Activated gamma-delta T cell (primary cell): ENCODE data around the gene AOX1.
"Not testable (repeated sequence)": the region's sequence is repeated elsewhere in the genome, so short reads cannot be mapped to it uniquely, and the experiment has no call there.

Source experiments
- DNase-seq: peaks from one replicate; lab custom pipeline; 2025; lab: John Stamatoyannopoulos, UW

The AOX1 gene

DNA sequence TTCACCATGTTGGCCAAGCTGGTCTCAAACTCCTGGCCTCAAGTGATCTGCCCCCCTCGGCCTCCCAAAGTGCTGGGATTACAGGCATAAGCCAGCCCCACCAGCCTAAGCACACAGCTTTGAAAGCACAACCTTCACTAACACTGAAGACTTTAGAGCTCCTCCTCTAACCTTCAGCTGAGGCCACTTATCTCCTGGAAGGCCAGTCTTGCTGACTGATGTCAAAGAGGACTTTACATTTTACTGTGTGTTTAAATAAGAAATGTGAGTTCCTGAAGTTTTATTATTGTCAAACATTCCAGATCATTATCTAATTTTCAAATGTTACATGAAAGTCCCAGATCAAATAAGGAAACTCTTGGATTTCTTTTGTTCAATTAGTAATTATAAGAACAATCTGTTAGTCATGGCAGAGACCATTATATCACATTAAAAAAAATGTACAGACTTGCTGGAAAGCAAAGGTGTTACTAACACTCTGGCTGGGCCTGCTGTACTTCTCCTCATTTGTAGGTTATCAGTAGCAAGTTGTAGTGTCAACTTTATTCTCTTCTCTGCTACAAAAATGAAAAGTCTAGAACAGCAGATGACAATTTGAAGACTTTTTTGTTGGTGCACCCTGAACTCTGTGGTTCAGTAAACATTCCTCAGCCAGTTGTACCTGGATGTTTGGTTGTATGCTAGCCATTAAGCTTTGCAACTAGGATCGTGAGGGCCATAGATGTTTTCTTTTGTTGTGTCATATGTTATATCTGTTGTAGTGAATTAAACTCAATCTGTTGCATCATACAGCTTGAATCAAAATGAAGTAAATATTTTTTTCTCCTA is 80.0 kb downstream of the AOX1 start:
- DNase-seq, result no peak

DNA sequence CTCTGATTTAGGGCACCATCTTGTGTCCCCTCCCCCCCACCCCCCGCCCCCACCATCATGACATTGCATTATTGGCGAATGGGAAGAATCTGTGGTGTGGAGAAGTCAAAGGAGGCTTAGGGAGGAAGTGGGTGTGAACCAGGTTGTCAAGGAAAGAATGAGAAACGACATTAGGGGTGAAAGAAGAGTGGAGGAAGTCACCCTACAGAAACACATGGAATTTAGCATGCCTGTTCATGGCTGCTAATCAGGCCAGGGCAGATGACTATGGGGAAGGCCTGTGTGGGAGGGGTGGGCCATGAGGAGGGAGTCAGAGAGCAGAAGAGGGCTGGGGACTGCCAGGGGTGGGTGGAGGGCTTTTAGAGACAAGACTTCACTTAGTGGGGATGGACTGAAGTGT is 81.6 kb downstream of the AOX1 start:
- no peak for DNase-seq

DNA sequence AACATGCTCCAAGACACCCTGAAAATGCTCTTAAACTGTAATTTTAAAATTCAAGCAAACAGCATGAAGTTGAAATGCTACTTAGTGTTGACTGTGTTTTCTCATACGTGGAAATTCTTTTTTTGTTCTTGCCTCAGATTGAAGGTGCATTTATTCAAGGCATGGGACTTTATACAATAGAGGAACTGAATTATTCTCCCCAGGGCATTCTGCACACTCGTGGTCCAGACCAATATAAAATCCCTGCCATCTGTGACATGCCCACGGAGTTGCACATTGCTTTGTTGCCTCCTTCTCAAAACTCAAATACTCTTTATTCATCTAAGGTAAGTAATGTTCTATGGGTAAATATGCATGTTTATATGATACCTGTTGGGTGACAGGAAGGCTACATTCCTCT is 82.7 kb downstream of the AOX1 start:
- DNase-seq, result no peak

DNA sequence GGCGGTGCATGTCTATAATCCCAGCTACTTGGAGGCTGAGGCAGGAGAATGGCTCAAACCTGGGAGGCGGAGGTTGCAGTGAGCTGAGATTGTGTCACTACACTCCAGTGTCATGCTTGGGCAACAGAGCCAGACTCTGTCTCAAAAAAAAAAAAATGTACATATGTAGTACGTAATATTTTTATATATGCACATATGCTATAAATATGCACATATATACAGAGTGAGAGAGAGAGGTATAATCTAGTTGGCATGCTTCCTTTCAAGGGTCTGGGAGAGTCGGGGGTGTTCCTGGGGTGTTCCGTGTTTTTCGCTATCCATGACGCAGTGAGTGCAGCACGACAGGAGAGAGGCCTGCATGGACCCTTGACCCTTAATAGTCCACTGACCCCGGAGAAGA is 83.5 kb downstream of the AOX1 start:
- DNase-seq, result no peak

DNA sequence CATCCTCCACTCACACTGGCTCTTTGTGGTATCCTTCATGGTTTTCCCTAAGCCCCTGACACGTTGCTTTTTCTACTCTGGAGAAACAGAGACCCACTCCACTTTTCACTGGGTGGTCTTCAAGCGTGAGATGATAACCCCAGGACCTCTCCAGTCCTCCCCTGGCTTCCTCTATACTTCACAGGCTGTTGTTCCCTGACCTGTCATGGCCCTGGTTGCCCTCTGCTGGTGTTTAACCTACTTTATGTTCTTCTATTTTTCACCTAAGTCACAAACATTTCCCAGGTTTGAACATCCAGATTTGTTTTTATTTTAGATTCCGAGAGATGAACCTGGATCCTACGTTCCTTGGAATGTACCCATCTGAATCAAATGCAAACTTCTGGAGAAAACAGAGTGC is 84.5 kb downstream of the AOX1 start:
- no peak for DNase-seq

DNA sequence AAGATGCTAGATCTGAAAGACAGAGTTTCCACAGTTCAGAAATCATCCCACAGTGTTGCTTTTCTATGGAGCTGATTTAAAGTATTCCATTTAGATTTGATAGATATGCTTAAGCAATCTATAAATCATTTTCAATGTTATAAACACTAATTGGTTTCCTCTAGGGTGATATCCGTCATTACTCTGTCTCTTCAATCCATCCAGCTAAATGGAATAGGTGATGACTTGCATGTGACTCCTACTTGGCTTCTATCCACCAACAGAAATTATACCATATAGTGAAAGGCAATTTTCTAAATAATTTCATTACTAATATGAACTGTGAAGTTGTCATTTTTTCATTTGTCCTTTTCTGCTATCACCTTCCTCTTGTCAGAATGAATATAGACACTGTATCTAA is 84.9 kb downstream of the AOX1 start:
- DNase-seq, result no peak

DNA sequence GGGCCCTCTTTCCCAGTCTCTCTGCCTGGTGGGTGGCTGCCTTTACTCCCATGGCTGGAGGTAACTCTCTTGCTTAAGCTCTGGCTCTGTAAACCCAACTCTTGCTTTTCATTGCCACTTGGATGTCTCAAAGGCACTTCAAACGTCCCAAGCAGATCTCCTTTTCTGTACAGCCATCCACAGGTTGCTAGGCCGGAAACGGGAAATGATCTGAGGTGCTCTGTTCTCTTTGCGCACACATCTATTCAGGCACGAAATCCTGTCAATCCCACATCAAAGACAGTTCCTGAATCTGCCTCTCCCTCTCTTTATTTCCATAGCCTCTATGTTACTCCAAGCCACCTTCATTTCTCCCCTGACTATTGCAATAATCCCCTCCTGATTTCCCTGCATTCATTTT is 87.4 kb downstream of the AOX1 start:
- DNase-seq, result no peak

DNA sequence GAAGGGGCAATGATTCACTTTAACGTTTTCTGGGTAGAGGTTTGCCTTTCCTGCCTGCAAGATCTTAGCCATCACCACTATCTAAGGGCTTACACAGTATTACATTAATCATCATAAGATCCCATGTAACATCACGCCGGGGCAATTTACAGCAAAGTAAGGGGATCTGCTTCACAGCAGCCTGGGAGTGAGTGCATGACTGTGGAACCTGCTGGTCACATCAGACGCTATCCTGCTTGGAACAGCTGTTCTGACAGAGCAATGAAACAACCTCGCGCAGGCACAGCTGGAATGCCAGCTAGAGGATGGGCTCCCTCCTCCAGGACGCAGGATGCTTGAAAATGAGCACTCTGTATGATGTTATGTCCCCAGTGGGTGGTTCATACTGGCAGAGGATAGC is 89.0 kb downstream of the AOX1 start:
- DNase-seq, result no peak

DNA sequence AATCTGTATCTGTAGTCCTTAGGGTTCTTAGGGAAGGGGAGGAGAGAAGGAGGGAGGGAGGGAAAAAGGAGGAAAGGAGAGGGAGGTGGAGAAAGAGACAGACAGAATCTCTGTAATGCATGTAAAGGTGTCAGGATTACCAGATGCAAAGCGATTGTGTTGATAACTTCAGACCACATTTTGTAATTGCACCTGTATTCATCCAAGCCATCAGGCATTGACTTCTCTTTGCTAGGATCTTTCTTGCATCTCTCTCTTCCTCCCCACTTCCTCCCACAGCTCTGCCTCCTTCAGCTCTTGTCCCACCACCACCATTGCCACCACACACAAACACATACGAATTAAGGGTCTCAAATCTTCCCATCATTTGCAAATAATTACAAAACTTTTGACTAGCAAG is 91.4 kb downstream of the AOX1 start:
- no peak for DNase-seq

DNA sequence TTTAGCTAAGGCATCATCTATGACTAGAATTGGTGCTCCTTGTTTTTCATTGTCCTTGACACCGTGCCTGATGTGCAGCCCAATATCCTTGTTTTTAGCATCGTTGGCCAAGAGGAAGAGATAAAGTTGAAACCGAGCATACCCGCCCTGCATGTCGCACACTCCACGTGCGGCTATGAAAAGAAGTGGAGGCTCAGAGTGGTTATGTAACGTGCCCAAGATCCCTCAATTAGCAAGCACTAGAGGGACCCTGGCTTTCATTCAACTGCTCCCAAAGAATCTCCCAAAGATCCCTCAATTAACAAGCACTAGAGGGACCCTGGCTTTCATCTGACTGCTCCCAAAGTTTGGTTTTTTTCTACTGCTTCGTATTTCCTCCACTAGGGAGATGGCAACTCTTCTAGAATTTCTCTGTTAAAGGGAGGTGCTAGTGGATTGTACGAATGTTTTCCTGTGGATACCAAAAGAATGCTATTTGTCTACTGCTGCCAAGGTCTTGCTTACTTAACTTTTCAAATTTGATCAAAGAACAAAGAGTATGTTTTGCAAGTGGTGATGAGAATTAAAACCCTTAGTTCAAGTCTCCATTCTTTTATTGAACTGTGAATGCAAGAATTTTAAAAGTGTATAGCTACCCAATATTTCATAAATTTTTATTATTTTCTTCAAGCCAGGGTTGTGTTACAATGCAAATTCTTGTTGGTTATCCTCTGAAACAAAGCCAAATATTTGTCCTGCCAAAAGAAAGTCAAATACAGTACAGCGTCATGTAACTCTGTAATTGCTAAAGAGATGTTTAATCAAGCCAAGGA is 92.1 kb downstream of the AOX1 start:
- DNase-seq, result no peak

DNA sequence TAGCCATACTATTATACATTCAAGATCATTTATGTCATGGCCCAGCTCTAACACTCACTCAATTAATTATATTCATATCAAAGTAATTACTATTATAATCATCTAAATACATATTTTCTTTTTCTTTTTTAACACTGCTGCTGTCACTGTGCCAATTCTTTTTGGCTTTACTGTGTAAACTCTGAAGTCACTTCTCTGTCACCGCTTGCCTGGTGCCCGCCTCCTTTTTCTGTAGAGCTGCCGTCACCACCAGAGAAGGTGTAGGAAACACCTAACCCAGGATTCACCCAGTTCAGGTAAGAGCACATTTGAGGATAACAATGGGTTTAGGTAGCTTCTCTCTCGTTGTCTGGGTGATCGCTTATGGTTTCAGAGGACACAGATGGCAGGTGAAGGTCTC is 93.3 kb downstream of the AOX1 start:
- DNase-seq, result no peak

DNA sequence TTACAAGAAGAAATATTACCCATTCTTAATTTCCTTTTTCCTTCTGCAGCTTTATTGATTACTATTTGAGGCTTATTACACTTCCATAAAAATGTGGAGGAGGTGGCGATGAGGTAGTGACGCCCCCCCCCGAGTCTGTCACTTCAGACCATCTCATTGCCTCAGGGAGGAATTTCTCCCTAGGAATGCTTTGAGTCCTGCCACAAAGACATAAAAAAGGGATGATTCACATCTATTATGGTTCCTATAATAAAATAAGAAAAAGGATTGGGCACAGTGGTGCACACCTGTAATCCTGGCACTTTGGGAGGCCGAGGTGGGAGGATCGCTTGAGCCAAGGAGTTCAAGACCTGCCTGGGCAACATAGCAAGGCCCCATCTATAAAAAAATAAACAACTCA is 93.7 kb downstream of the AOX1 start:
- DNase-seq, result no peak

DNA sequence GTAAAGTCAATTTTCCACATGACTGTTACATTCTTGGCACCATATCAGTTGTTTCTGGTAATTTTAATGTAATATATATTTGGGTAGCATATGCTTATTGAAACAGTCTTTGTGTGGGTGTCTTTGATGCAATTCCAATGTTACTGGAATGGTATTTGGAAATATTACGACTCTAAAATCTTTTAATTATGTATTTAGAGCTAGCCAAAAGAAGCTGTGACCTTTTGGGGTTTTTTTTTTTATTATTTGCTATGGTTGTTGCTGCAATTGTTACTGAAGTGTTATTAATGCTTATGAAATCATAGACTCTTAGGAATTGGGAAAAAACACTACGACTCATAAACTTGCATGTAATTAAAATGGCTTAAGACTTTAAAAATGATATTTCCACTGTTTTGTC is 95.9 kb downstream of the AOX1 start:
- no peak for DNase-seq

DNA sequence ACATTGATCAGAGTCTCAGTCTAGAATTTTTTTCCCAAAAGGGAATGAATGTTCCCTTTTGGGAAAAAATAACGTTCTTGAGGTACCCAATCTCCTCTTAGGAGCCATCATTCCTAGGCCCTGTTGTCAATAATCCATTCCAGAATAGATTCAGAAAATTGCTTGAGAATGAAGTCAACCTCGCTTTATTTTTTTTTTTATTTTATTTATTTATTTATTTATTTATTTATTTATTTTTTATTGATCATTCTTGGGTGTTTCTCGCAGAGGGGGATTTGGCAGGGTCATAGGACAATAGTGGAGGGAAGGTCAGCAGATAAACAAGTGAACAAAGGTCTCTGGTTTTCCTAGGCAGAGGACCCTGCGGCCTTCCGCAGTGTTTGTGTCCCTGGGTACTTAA is 96.6 kb downstream of the AOX1 start:
- not testable (repeated sequence) for DNase-seq

DNA sequence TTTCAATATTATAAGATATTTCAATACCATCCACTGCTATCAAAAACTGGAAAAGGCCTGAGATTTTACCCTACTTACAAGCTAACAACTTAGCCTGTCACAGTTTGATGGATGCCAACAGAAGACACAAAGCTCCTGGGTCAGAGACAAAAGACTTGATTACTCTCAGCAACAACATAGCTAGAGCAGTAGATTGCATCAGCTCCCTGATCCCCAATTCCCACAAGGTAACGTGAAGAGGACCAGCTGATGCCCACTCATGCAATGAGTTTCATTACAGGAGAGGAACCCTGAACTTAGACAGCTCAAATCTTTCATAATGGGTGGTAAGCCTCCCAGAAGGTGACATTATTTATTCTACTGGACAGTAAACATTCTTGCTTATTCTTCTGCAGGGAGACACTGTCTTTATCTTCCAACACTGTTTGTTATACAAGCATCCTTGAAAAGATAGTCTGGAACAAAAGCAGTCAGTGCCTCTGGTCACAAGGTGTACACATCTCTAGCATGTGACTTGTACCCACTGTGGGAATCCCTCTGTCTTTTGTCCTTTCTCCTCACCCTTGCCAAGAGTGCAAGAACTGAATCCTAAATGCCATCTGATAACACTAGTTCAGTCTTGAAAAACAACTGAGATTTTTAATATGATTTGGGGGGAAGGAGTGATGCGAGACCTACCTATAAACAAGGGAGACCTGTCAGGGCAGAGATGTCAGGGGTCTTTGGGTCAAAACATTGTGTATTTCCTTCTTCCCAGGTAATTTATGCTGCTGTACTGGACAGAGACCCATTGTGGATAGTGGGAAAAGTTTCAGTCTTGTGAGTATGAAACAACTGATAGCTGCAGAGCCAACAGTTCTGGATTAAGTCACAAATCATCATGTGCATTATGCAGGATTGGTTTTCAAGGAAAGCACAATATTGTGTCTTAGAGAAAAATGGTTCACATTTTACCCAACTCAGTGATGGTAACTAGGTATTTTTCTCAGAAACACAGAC is 102.4 kb downstream of the AOX1 start:
- no peak for DNase-seq

DNA sequence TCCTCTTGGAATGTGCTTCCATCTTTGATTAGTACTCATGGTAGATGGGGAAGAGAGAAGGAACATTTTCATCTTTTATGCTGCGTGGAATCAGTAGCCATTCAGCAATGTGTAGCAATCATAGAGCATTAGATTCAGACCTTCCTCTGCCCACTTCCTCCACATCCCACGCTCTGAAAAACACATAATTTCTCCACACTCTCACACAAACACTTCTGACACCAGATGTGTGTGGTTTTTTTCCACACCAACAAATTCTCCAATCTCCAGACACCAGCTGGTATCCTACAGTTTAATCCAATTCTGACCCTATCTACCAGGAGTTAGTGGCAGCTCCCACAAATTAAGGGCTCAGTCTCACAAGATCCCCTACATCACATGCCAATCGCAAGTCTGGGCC is 103.3 kb downstream of the AOX1 start:
- DNase-seq, result no peak

DNA sequence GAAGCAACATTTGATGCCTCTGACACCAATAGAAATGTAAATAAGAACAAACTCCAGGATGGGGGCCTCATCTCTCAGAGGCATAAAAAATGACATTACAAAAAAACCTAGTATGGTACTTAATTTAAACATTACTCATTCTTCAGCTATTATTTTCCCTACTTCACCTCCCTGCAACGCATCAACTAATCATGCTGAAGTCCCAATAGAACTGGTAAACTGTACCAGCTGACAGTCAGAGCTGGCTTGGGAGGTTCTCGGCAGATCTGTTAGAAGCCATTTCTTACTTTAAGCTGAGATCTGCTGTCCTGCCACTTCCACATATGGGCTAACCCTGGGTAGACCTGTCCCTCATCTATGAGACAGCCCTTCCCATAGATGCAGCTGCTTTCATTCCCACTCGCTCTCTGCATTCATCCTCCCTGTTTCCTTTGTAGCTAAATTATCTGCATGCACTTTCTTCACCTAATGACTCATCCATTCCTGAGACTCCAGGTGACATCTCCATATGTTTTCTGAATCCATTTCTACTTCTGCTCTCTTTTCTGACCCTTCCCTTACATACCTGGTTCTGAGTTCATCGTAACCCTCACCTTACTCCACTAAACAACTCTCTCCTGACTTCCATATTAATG is 108.1 kb downstream of the AOX1 start:
- DNase-seq, result no peak

DNA sequence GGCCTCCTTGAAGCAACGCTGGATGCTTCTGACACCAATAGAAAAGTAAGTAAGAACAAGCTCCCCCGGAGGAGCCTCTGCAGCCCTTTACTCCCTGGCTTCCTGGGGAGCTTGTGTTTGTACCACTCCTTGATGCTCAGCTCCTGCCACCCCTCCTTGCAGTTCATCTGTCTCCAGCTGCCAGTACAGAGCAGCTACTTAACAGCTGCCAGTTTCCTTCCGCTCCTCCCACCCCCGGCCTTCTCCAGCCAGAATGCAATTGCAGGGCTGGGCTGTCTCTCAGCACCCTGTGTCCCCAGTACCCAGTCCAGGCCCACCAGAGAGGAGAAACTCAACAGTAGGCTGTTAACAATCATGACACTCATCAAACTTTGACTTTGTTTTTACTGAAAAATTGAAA is 109.4 kb downstream of the AOX1 start:
- DNase-seq, result no peak

DNA sequence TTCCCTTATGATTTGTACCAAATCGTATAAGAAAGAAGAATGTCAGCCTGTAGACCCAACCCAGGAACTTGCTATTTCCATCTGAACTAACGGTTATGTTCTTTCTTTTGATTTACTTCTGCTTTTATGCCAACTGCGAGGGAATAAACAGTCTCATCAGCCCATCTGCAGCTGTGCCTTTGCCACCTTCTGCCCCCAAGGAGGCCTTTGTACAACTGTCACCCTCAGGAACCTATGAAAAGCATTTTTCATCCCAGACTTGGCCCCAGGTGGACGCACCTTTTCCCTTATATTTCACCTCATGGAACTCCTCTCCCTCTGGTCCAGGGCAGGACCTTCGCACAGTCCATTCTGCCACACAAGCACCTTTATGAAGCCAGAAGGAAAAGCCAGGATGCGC is 109.8 kb downstream of the AOX1 start:
- DNase-seq, result no peak

DNA sequence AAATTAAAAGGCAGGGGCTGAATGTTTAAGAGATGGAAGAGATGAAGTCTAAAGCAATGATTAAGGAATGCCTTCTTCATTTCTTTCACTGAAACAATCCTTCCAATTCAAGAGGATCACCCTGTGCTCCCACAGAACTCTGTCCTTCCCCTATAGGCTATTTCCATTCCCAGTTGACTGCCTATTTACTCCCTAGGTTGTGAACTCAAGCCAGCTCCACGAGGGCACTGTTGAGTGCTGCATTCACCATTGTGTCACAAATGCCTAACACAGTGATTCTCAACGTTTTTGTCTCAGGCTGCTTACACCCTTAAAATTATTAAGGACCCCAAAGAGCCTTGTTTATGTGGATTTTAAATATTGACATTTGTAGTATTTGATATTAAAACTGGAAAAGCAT is 112.4 kb downstream of the AOX1 start:
- DNase-seq, result no peak

DNA sequence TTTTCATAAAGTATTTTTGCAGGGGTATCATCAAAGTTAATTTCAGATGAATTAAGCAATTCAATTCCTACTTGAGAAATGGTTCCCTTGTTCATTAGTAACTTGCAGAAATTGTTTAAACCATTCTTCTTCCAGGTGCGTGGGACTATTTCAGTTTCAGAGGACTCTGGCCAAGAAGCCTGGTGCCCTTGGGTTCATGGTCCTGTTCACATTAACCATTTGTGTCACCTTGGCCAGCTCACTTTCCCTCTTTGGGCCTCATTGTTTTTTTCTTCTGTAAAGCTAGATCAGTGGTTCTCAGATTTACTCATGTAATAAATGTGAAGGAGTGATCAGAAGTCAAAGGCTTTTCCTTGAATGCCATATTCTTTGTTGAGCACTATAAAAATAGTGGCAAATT is 113.5 kb downstream of the AOX1 start:
- no peak for DNase-seq

DNA sequence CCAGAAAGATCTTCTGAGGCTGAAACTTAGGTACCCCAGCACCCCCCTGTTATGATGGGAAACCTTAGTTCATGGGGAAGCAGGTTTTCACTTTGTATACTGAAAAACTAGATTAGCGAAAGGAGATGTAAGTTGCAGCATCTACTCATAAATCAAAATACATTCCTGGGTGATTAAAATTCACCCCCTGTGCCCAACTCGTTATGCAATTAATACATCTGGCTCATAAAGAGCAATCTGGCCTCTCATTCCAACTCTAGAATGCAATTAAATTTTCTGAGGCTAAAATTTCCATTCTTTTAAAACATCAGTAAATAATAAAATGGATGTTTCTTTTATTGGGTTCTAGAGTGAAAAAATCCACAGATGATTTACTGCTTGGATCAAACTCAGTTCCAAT is 115.0 kb downstream of the AOX1 start:
- no peak for DNase-seq
